SU-DHL-6 (cell line): ENCODE data around the gene PDHX.

ENCODE experiments used
- H2AFZ ChIP-seq: fragments of 200-600 bp; sonication (generic); 2 replicates; pipeline ENCODE4 v1.6.1; 2014; ENCODE audit warnings: low read depth, mild to moderate bottlenecking, moderate library complexity, mixed read lengths, antibody characterized with exemption, low read length; ENCODE audit not compliant: severe bottlenecking
- H3F3A ChIP-seq: fragments of 200-600 bp; shearing (Covaris generic); 2 replicates; pipeline ENCODE4 v1.6.0; 2016; ENCODE audit warnings: antibody characterized with exemption, mild to moderate bottlenecking; ENCODE audit not compliant: insufficient read depth
- H3K27ac ChIP-seq: fragments of 200-600 bp; sonication (generic); 2 replicates; pipeline ENCODE4 v1.5.1; 2016; ENCODE audit warnings: low read depth, mild to moderate bottlenecking, low read length, moderate library complexity, mixed read lengths
- H3K27me3 ChIP-seq: fragments of 200-600 bp; sonication (generic), shearing (Covaris generic); 2 replicates; pipeline ENCODE4 v1.6.0; 2014; ENCODE audit warnings: mild to moderate bottlenecking, low read length
- H3K36me3 ChIP-seq: fragments of 200-600 bp; sonication (generic); 2 replicates; pipeline ENCODE4 v1.6.1; 2014; ENCODE audit warnings: mild to moderate bottlenecking, low read length, mixed read lengths
- H3K4me2 ChIP-seq: fragments of 300-600, 200-600 bp; shearing (Covaris generic), sonication (generic); 2 replicates; pipeline ENCODE4 v1.6.0; 2014; ENCODE audit warnings: low read length, low read depth, mild to moderate bottlenecking; ENCODE audit not compliant: poor library complexity, severe bottlenecking
- H3K4me3 ChIP-seq: fragments of 200-600 bp; sonication (generic); 2 replicates; pipeline ENCODE4 v1.5.1; 2014; ENCODE audit warnings: antibody characterized with exemption, low read length, mild to moderate bottlenecking, mixed read lengths; ENCODE audit not compliant: insufficient read depth, poor library complexity, severe bottlenecking
- H3K79me2 ChIP-seq: fragments of 200-600 bp; sonication (generic); 2 replicates; pipeline ENCODE4 v1.6.1; 2014; ENCODE audit warnings: mild to moderate bottlenecking, low read length, moderate library complexity; ENCODE audit not compliant: insufficient read depth
- H3K9ac ChIP-seq: fragments of 200-600 bp; sonication (generic); 2 replicates; pipeline ENCODE4 v1.7.0; 2014; ENCODE audit warnings: mild to moderate bottlenecking, low read length
- H3K9me2 ChIP-seq: fragments of 200-600 bp; sonication (generic); replicated peaks from 2 replicates; pipeline ENCODE4 v1.6.1; 2014; ENCODE audit warnings: low read length; ENCODE audit not compliant: insufficient read depth
- H3K9me3 ChIP-seq: fragments of 200-600 bp; sonication (generic); 2 replicates; pipeline ENCODE4 v1.6.1; 2014; ENCODE audit warnings: low read length, mixed read lengths; ENCODE audit not compliant: insufficient read depth
- H4K20me1 ChIP-seq: fragments of 200-600 bp; sonication (generic); 2 replicates; pipeline ENCODE4 v1.6.1; 2014; ENCODE audit warnings: low read depth, mild to moderate bottlenecking, antibody characterized with exemption, low read length, moderate library complexity, mixed read lengths
- EZH2phosphoT487 ChIP-seq: fragments of 200-600 bp; sonication (generic), shearing (Covaris generic); conservative IDR thresholded peaks from 2 replicates; pipeline ENCODE4 v1.6.1; 2018; ENCODE audit warnings: mild to moderate bottlenecking, antibody characterized with exemption, low read length, moderate library complexity, mixed read lengths
- TF ChIP-seq, protein P1 (sequence below): fragments of 200-600 bp; sonication (generic); IDR thresholded peaks from one replicate; pipeline ENCODE4 v1.5.1; 2017; ENCODE audit warnings: antibody characterized with exemption, mild to moderate bottlenecking, low read length, moderate library complexity; ENCODE audit not compliant: insufficient read depth, poor library complexity, severe bottlenecking

The PDHX gene

DNA sequence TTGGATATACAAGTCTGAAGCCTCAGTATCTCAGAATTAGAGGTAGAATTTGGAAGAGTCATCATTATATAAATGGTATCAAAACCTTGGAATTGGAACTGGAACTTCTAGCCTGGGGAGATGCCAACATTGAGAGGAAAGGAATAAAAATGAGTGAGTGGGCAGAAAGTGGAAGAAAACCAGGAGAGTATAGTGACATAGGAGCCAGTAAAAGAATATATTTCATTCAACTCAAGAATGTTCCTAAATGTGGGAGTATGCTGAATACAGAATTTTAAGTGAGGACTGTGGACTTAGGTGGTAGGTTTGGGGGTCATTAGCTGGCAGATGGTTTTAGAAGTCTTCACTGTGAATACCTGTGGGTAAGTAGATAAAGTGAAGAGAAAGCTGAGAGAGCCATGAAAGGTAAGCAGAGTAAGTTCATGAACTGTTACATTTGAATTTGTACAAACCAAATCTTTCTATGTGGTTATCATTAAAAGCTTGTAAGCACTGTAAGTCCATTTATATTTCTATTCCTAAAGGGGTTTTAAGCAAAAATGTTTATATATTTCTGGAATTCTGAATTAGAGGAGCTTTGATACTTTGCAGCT, 60.2 kb downstream of the PDHX start:
- Histone ChIP-seq H3F3A (no peaks in the 10 kb centered on the region), H3K27me3 (no peaks in the 10 kb centered on the region), H3K79me2 (no peaks in the 10 kb centered on the region), H3K4me3 (no peak overlapping the region), H4K20me1 (no peaks in the 10 kb centered on the region), H3K4me2 (no peak overlapping the region), H3K9ac (no peak overlapping the region), H3K36me3 (peaks cover 9% of the 10 kb centered on the region; the same call in 1 of the 2 replicates), H3K9me2 (no peaks in the 10 kb centered on the region), H3K27ac (no peak overlapping the region), H2AFZ (no peak overlapping the region), H3K9me3 (no peaks in the 10 kb centered on the region)
- no peak for TF ChIP-seq EZH2phosphoT487
- TF ChIP-seq, protein P1, sequence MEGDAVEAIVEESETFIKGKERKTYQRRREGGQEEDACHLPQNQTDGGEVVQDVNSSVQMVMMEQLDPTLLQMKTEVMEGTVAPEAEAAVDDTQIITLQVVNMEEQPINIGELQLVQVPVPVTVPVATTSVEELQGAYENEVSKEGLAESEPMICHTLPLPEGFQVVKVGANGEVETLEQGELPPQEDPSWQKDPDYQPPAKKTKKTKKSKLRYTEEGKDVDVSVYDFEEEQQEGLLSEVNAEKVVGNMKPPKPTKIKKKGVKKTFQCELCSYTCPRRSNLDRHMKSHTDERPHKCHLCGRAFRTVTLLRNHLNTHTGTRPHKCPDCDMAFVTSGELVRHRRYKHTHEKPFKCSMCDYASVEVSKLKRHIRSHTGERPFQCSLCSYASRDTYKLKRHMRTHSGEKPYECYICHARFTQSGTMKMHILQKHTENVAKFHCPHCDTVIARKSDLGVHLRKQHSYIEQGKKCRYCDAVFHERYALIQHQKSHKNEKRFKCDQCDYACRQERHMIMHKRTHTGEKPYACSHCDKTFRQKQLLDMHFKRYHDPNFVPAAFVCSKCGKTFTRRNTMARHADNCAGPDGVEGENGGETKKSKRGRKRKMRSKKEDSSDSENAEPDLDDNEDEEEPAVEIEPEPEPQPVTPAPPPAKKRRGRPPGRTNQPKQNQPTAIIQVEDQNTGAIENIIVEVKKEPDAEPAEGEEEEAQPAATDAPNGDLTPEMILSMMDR: no peak

DNA sequence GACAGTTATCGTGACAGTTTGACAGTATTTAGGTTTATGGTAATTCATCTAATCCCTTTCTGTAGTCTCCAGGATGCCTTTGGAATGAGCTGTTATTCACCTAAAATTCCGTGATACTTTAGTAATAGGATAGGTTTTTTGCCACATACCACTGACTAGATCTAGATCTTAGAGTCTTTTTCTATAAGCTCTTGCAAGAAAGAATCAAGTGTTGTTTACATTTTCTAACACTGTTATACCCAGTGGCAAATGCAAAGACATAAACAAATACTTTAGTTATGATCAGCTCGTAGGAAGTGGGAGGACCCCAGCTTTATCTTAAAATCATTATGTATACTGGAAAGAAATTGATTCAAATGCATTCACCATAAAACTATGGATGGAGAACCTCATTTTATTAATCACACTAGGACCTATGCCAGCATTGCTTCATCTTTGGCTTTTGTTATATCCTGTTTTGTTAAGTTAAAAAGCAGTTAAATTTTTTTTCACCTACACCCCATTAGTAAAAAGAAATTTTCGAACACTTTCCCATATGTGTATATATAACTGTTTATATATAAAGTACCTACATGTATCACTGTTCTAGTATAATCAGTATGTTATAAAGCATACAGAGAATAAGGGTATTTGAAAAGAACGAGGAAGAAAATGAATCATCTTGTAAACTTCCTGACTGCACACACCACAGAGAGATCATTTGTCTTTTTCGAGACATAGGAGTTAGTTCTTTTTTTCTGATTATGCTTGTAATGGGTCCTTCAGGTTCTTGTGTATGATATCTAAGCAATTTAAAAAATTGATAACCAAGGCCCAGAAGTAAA, 60.9 kb downstream of the PDHX start:
- H3F3A ChIP-seq: no peaks in the 10 kb centered on the region
- H3K9ac ChIP-seq: no peak overlapping the region
- H3K4me3 ChIP-seq: no peak overlapping the region
- H3K79me2 ChIP-seq: no peaks in the 10 kb centered on the region
- no peaks in the 10 kb centered on the region for H3K9me3 ChIP-seq
- no peaks in the 10 kb centered on the region for H3K9me2 ChIP-seq
- no peak overlapping the region for H3K27ac ChIP-seq
- H3K27me3 ChIP-seq: no peaks in the 10 kb centered on the region
- no peaks in the 10 kb centered on the region for H4K20me1 ChIP-seq
- H2AFZ ChIP-seq: no peak overlapping the region
- H3K36me3 ChIP-seq: peaks cover 9% of the 10 kb centered on the region; the same call in 1 of the 2 replicates
- no peak overlapping the region for H3K4me2 ChIP-seq
- TF ChIP-seq, protein P1: no peak
- TF ChIP-seq EZH2phosphoT487: no peak

DNA sequence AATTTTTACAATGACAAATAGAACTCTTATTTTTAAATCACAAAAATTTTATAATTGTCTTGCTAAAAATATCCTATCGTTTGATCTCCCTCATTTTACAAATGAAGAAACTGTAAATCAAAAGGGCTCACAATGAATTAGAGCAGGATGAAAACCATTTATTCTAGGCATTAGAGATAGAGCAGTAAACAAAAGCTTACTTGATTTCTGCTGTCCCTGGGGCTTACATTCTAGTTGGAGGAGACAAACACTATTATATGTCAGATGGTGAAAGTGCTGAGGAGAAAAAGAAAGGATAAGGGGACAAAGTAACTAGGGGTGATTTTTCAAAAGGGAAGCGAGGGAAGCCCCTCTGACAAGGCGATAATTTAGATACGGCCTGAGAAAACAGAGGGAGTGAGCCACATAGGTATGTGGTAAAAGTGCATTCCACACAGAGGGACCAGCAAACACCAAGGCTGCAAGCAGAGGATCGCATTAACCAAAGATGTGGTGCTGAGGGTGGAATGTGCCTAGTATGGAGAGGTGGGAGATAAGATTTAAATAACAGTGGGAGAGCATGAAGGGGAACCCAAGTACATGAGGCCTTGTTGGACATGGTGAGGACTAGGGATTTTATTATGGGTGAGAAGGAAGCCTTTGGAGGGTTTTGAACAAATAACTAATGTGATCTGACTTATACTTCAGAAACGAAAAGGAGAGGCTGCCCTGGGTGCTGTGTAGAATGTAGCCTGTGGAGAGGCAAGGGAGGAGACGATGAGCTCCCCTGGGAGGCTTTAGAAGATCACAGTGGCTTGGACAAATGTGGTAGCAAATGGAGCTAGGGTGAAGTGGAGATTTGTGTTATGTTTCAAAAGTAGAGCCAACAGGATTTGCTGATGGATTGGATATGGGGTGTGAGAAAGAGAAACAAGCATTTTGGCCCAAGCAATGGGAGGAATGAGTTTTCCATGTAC, 62.1 kb downstream of the PDHX start:
- no peaks in the 10 kb centered on the region for H3K79me2 ChIP-seq
- no peaks in the 10 kb centered on the region for H3F3A ChIP-seq
- no peaks in the 10 kb centered on the region for H3K27me3 ChIP-seq
- H3K9me2 ChIP-seq: no peaks in the 10 kb centered on the region
- no peak overlapping the region for H2AFZ ChIP-seq
- no peak overlapping the region for H3K27ac ChIP-seq
- H3K9me3 ChIP-seq: no peaks in the 10 kb centered on the region
- H4K20me1 ChIP-seq: no peaks in the 10 kb centered on the region
- peaks cover 9% of the 10 kb centered on the region; the same call in 1 of the 2 replicates for H3K36me3 ChIP-seq
- TF ChIP-seq, protein P1: no peak
- TF ChIP-seq EZH2phosphoT487: no peak
- no peak overlapping the region for H3K9ac ChIP-seq
- H3K4me3 ChIP-seq: no peak overlapping the region
- H3K4me2 ChIP-seq: no peak overlapping the region
